Adipocyte (in vitro differentiated cells): Measurements from ENCODE around the gene ZNF649.

Experiments used
- DNase-seq: peaks from one replicate; pipeline ENCODE4 v3.0.0-alpha.2; 2015; ENCODE audit warnings: low read depth
- H3K27me3 ChIP-seq: replicated peaks from 2 replicates; pipeline ENCODE4 v1.7.0; 2013; ENCODE audit warnings: mild to moderate bottlenecking, low read length, moderate library complexity; ENCODE audit not compliant: control insufficient read depth, insufficient read depth
- H3K36me3 ChIP-seq: 2 replicates; pipeline ENCODE4 v1.7.0; 2013; ENCODE audit warnings: low read length, mild to moderate bottlenecking, moderate library complexity; ENCODE audit not compliant: control insufficient read depth, insufficient read depth, severe bottlenecking
- H3K4me1 ChIP-seq: 2 replicates; pipeline ENCODE4 v1.7.0; 2013; ENCODE audit warnings: mild to moderate bottlenecking, low read length, moderate library complexity; ENCODE audit not compliant: control insufficient read depth, insufficient read depth
- H3K4me3 ChIP-seq: 2 replicates; pipeline ENCODE4 v1.7.0; 2013; ENCODE audit warnings: mild to moderate bottlenecking, low read length, moderate library complexity
- H3K9ac ChIP-seq: 2 replicates; pipeline ENCODE4 v1.7.0; 2013; ENCODE audit warnings: mild to moderate bottlenecking, low read length, moderate library complexity
- H3K9me3 ChIP-seq: 2 replicates; pipeline ENCODE4 v1.7.0; 2013; ENCODE audit warnings: mild to moderate bottlenecking, low read length, moderate library complexity; ENCODE audit not compliant: control insufficient read depth

ZNF649 gene

GRCh38 chr19:51887522-51888498 lies 17.0 kb downstream of the ZNF649 start, which contains the start of gene ZNF577:
Gene ZNF577 (minus strand): TSS chr19:51887951. CDS start chr19:51880382, 7,569 bp downstream.
- peak within 1 kb of the TSS; percentile 93 for H3K9ac ChIP-seq
- H3K36me3 ChIP-seq, result peaks cover 44% of the 10 kb centered on the region
- peak within 1 kb of the TSS; percentile 95 for H3K4me3 ChIP-seq
- peaks cover 62% of the 10 kb centered on the region for H3K9me3 ChIP-seq
- no peaks in the 10 kb centered on the region for H3K27me3 ChIP-seq
- H3K4me1 ChIP-seq, result peaks cover 5% of the 10 kb centered on the region
- peak; percentile 92 for DNase-seq

- no peaks in the 10 kb centered on the region for H3K27me3 ChIP-seq
- H3K4me1 ChIP-seq, result peaks cover 5% of the 10 kb centered on the region
- no peak overlapping the region for H3K9ac ChIP-seq
- peaks cover 54% of the 10 kb centered on the region for H3K9me3 ChIP-seq
- no peak for DNase-seq
- peaks cover 29% of the 10 kb centered on the region for H3K36me3 ChIP-seq
- no peak overlapping the region for H3K4me3 ChIP-seq
Observed at GRCh38 chr19:51884713-51885112, 20.1 kb downstream of the ZNF649 start.

DNA sequence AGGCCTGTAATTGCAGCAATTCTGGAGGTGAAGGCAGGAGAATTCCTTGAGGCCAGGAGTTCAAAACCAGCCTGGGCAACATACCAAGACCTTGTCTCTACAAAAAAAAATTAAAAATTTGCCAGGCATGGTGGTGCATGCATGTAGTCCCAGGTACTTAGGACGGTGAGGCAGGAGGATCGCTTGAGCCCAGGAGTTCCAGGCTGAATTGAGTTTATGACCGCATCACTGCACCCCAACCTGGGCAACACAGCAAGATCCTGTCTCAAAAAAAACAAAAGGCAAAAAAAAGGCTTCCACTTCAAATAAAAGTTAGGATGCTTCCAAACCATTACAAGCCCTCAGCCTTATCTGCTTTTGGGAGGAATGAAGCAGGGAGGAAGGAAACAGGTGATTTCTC lies 22.3 kb downstream of the ZNF649 start:
- Histone ChIP-seq H3K4me1 (peaks cover 5% of the 10 kb centered on the region), H3K27me3 (no peaks in the 10 kb centered on the region), H3K4me3 (no peak overlapping the region), H3K36me3 (peaks cover 36% of the 10 kb centered on the region), H3K9me3 (peaks cover 52% of the 10 kb centered on the region), H3K9ac (no peak overlapping the region)
- no peak for DNase-seq

DNA sequence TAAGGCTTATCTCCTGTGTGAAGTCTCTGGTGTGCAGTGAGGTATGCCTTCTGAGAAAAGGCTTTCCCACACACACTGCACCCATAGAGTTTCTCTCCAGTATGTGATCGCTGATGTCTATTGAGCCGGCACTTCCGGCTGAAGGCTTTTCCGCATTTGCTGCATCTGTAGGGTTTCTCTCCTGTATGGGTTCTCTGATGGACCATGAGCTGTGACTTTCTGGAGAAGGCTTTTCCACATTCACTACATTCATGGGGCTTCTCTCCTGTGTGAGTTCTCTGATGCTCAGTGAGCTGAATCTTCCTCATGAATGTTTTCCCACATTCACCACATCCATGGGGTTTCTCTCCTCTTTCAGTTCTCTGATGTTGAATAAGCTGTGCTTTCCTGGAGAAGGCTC lies 31.7 kb downstream of the ZNF649 start:
- DNase-seq, result no peak
- peaks cover 66% of the 10 kb centered on the region for H3K36me3 ChIP-seq
- H3K4me3 ChIP-seq, result peak overlapping the region; percentile 70
- no peaks in the 10 kb centered on the region for H3K4me1 ChIP-seq
- H3K27me3 ChIP-seq, result no peaks in the 10 kb centered on the region
- no peak overlapping the region for H3K9ac ChIP-seq
- peaks cover 100% of the 10 kb centered on the region for H3K9me3 ChIP-seq

GRCh38 chr19:51861870-51862622 lies 42.8 kb downstream of the ZNF649 start:
- no peak overlapping the region for H3K9ac ChIP-seq
- H3K4me3 ChIP-seq, result peak overlapping the region; percentile 12
- H3K4me1 ChIP-seq, result no peaks in the 10 kb centered on the region
- no peaks in the 10 kb centered on the region for H3K27me3 ChIP-seq
- H3K36me3 ChIP-seq, result peaks cover 15% of the 10 kb centered on the region
- no peak for DNase-seq
- peaks cover 100% of the 10 kb centered on the region for H3K9me3 ChIP-seq
